Activated CD8-positive, alpha-beta memory T cell treated with anti-CD3 and anti-CD28 coated beads for 4 hours (primary cell): ENCODE measurements around the gene SERPING1.

Experiments
- DNase-seq, 2 donors: peaks; one replicate each; pipeline ENCODE4 v3.0.0-alpha.2; 2020; ENCODE audit warnings: low read depth in 2 of 2

Gene SERPING1

DNA sequence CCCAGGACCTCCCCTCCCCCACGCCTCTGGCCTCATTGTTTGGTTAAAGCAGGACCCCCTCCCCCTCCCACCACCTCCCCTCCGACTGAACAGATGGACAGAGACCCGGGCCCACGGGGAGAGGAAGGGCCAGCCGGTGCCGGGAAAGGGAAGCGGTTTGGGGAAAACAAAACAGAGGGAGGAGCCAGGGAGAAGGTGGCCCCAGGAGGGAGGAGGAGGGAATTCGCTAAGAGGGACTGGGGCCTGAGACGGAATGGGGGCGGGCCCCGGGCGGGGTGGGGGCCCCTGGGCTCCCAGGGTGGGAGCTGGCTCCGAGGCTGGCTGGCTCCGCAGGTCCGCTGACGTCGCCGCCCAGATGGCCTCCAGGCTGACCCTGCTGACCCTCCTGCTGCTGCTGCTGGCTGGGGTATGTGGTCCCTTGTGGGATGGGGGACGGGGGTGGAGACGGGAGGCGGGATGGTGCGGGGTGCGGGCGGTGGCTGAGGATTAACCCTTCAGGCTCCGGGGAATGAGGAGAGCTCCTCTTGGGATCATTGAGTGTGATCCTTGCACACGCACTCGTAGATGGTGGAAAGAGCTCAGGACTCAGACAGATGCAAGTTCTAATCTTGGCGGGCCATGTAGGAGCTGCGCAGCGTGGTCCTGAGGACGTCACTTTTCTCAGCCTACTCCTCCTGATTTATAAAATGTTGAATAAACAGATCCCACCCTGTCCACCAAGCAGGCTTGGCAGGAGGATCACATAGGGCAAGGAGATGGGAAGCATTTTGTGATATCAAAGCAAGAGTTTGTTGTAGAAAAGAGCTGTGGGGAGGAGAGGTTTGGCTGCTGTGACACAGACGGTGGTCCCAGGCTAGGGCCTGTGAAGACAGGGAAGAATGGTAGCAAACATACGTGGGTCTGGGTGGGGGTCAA, 688 bp downstream of the SERPING1 start:
- no peak for DNase-seq

DNA sequence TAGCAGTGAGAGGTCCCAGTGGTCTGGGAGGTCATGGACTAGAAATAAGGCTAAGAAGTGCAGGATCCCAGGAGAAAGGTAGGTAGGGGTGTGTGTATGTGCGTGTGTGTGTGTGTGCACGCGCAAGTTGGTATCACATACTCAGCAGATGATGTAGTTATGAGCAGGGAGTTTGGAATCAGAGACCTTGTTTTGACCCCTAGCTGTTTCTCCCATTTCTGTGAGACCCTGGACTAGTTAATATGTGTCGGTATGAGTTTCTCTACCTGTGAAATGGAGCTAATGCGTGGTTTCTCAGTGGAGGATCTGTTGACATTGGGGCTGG, 1.3 kb downstream of the SERPING1 start:
- no peak for DNase-seq

GRCh38 chr11:57599381-57599780, 1.9 kb downstream of the SERPING1 start:
- no peak for DNase-seq

GRCh38 chr11:57601297-57601696, 3.8 kb downstream of the SERPING1 start:
- DNase-seq = no peak

GRCh38 chr11:57604296-57605027, 7.0 kb downstream of the SERPING1 start:
- no peak for DNase-seq

GRCh38 chr11:57605028-57605420, 7.5 kb downstream of the SERPING1 start:
- DNase-seq = no peak

- no peak for DNase-seq
Observed at GRCh38 chr11:57610170-57610569, 12.7 kb downstream of the SERPING1 start.

GRCh38 chr11:57614234-57614772, 16.8 kb downstream of the SERPING1 start:
- no peak for DNase-seq

GRCh38 chr11:57615308-57615707, 17.8 kb downstream of the SERPING1 start:
- no peak for DNase-seq

GRCh38 chr11:57616595-57616994, 19.1 kb downstream of the SERPING1 start:
- no peak for DNase-seq

GRCh38 chr11:57618438-57618837, 21.0 kb downstream of the SERPING1 start:
- no peak for DNase-seq

DNA sequence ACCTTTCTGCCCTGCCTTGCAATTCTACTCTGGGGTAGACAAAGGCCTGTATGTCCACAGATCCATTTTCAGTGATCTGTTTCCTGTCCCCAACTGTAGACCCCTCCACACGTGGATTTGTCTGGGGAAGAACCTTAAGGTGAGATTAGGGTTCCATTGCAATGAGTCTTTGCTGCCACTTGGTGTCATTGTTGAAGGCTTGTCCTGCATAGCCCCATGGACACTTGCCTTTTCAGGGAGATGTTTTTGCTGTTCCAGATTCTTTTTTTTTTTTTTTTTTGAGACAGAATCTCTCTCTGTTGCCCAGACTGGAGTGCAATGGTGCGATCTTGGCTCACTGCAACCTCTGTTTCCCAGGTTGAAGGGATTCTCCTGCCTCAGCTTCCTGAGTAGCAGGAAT, 21.8 kb downstream of the SERPING1 start:
- DNase-seq = no peak

- no peak for DNase-seq
Observed at GRCh38 chr11:57620467-57620866, 23.0 kb downstream of the SERPING1 start.

DNA sequence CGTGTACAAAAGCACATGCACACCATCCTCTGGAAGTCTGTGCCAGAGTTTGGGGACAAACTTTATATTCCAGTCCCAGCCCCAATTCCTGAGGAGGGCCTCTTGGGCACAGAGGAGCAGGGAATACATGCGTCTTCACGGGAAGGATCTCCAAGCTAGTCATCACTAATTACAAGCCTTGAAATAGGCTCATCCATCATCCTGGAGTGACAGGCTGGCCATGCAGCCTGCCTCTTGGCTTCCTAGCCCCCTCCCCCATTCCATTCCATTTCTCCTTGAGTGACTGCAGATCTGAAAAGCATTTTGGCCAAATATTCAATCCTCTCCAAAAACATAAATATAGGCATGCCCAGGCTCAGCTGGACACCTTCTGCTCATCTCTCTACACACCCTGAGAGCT, 24.8 kb downstream of the SERPING1 start:
- no peak for DNase-seq

DNA sequence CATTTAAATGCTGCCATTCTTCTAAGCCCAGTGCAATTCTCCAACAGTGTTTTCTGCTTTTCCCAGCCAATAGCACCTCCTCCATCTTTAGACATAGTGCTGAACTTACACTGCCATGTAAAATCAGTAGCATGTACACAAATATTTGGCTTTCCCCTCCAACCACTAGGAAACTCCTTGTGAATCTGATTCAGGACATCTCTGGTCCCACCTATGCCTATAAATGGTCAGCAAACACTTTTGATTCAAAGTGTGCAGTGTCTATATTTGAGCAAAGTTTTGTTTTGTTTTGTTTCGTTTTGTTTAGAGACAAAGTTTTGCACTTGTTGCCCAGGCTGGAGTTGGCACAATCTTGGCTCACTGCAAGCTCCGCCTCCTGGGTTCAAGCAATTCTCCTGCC, 27.4 kb downstream of the SERPING1 start:
- DNase-seq = no peak

DNA sequence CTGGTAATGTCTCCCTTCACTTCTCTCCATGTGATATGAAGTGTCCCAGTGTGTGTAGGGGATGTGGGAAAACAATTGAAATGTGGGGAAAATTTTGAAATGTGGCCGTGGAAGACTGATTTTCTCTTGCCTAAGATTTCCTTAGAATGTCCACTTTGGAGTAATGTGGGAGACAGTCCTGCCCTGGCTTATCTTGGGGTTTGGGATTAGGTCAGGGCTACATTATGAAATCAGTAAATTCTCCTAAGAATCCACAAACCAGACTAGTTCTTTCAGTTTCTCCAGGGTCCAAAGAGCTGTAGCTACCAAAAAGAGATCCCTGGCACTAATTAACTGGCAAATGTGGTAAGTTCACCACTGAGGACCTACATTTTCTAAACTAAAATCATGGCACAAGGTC, 29.4 kb downstream of the SERPING1 start:
- no peak for DNase-seq

GRCh38 chr11:57630171-57630570, 32.7 kb downstream of the SERPING1 start:
- no peak for DNase-seq

DNA sequence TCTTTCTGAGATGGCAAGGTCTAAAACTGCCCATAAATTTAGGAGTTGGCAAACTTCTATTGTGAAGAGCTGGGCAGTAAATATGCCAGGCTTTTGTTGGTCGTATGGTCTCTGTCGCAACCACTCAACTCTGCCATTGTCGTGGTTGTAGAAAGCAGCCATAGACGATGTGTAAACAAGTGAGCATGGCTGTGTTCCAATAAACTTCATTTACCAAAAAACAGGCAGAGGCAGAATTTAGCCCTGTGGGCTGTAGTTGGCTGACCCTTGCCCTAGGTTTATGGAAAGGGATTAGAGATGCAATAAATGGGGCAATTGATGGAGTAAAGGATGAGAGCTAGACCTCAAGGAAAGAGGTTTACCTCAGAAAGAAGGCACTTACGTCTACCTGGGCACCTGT, 34.6 kb downstream of the SERPING1 start:
- DNase-seq = no peak

DNA sequence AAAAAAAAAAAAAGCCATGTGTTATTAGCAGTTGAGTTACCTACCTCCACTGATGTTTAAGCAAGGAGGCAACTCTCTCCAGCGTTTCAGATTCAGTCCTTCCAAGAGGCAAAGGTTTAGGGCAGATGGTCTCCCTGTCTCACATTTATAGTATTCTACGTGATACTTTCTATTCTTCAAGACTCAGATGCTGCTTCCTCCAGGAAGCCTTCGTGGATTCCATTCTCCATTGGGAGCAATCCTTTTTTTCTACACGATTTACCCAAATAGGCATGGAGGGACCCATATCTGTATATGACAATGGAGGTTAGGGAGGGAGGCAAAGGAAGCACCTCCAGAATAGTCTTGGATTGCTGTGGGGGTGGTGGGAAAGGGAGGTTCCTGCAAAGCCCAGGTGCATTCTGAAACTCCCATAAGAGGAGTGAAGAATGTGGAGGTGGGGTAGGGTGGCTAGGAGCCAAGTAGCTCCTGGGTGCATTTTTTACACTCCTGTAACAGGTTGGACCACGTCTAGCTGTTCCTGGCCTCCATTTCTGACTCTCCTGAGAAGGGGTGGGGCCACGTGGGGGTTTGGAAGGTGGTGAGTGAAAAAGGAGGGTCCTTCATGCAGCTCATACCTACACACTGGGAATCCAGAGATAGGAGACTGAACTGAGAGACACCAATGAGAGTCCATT, 36.0 kb downstream of the SERPING1 start:
- DNase-seq = no peak

- DNase-seq = no peak
Observed at GRCh38 chr11:57634311-57634710, 36.8 kb downstream of the SERPING1 start.

GRCh38 chr11:57635246-57635645, 37.8 kb downstream of the SERPING1 start:
- DNase-seq = no peak

- DNase-seq = no peak
Observed at GRCh38 chr11:57637626-57638004, 40.1 kb downstream of the SERPING1 start.
